ENCODE data around the gene CRYAB. TPM values are rescaled to one million over a fixed set of nuclear protein-coding genes. Genes with fewer than 3 reads are reported as not detected.

Gene CRYAB
- total RNA-seq, 2 donors from 2014 or later = 325 to 387 TPM

DNA sequence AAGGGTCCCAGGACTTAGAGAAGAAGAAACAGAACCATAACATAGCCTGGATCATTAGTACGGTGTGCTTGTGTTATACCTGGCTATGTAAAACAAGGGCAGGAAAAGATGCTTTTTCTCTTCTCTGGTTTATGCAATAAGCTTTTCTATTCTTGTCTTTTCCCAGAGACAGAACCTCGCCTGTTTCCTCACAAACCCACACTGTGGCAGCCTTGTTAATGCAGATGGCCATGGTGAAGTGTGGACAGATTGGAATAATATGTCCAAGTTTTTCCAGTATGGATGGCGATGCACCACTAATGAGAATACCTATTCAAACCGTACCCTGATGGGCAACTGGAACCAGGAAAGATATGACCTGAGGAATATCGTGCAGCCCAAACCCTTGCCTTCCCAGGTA, 29.4 kb downstream of the CRYAB start:
- no peaks in the 10 kb centered on the region for H3K36me3 ChIP-seq
- ATAC-seq (ENCODE audit: insufficient number of reproducible peaks, low FRiP score, low read depth) = no peak
- H3K4me1 ChIP-seq (ENCODE audit: control insufficient read depth in 1 of 2, low read depth in 2 of 2) = peaks cover 4 to 19% of the 10 kb centered on the region in 2 donors
- no peak for DNase-seq (ENCODE audit: low spot score)
- H3K27me3 ChIP-seq (replicated peaks; ENCODE audit: insufficient read depth) = no peaks in the 10 kb centered on the region
- TF ChIP-seq, protein P1, sequence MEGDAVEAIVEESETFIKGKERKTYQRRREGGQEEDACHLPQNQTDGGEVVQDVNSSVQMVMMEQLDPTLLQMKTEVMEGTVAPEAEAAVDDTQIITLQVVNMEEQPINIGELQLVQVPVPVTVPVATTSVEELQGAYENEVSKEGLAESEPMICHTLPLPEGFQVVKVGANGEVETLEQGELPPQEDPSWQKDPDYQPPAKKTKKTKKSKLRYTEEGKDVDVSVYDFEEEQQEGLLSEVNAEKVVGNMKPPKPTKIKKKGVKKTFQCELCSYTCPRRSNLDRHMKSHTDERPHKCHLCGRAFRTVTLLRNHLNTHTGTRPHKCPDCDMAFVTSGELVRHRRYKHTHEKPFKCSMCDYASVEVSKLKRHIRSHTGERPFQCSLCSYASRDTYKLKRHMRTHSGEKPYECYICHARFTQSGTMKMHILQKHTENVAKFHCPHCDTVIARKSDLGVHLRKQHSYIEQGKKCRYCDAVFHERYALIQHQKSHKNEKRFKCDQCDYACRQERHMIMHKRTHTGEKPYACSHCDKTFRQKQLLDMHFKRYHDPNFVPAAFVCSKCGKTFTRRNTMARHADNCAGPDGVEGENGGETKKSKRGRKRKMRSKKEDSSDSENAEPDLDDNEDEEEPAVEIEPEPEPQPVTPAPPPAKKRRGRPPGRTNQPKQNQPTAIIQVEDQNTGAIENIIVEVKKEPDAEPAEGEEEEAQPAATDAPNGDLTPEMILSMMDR (IDR thresholded peaks at IDR 0.05) = no peak
- H3K27ac ChIP-seq = no peak overlapping the region
- H3K9me3 ChIP-seq = no peaks in the 10 kb centered on the region
- no peak overlapping the region for H3K4me3 ChIP-seq

GRCh38 chr11:111879637-111879960, 32.0 kb downstream of the CRYAB start:
- H3K36me3 ChIP-seq = no peaks in the 10 kb centered on the region
- TF ChIP-seq, protein P1 (IDR thresholded peaks at IDR 0.05) = no peak
- peak overlapping the region; percentile 74 for H3K4me3 ChIP-seq
- no peak for DNase-seq (ENCODE audit: low spot score)
- H3K27me3 ChIP-seq (replicated peaks; ENCODE audit: insufficient read depth) = no peaks in the 10 kb centered on the region
- ATAC-seq (ENCODE audit: insufficient number of reproducible peaks, low FRiP score, low read depth) = no peak
- no peaks in the 10 kb centered on the region for H3K9me3 ChIP-seq
- H3K4me1 ChIP-seq (ENCODE audit: control insufficient read depth in 1 of 2, low read depth in 2 of 2) = peaks cover 4 to 19% of the 10 kb centered on the region in 2 donors
- H3K27ac ChIP-seq = peak overlapping the region; percentile 94 to 96

DNA sequence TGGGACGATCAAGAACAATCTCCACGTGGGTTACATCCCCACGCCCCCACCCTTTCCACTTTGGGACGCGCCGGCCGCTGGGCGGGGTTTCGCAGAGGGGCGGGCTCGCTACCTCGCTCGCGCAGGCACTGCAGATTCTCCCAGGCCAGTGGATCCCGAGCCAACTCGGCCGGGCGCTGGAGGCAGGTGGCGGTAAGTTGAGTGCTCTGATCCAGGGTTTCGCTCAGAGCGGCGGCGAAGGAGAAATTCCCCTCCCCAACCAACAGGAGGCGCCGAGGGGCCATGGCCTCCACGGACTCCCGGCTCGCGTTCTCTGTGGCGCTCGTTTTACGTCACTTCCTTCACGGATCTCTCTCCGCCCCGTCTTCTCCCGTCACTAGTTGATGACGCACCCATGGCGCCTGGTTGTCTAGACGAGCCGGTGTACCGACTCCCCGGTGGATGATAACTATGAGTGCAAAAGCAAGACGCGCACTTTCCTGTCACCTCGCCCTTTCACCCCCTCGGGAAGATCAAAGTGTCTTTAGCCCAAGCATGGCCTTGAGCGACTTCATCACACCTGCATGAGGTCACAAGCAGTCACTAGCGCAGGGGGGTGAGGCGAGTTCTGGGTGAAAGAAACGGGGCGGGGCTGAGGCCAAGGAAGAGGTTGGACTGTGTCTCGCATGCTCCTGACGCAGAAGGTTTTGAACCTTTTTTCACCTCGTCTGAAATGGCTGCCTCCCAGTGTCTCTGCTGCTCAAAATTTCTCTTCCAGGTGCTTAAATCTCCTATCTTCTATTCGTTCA, 32.5 kb downstream of the CRYAB start, which contains the start of the genes CFAP68 and FDXACB1:
CFAP68 (plus strand) TSS at position 693 of the 788 bp plus-strand sequence; CDS start at position 713, 20 bp downstream.
FDXACB1 (minus strand) TSS at position 317 of the 788 bp plus-strand sequence; CDS start at position 284, 33 bp downstream.
- Histone ChIP-seq H3K4me1 (ENCODE audit: control insufficient read depth in 1 of 2, low read depth in 2 of 2) (peaks cover 4 to 19% of the 10 kb centered on the region in 2 donors), H3K27ac (peak within 1 kb of the TSS; percentile 94 to 96), H3K9me3 (no peaks in the 10 kb centered on the region), H3K27me3 (replicated peaks; ENCODE audit: insufficient read depth) (no peaks in the 10 kb centered on the region), H3K4me3 (peak within 1 kb of the TSS; percentile 74), H3K36me3 (no peaks in the 10 kb centered on the region)
- peak; percentile 98 for ATAC-seq (ENCODE audit: insufficient number of reproducible peaks, low FRiP score, low read depth)
- TF ChIP-seq, protein P1 (IDR thresholded peaks at IDR 0.05) = peak; percentile 97
- peak; percentile 93 for DNase-seq (ENCODE audit: low spot score)

DNA sequence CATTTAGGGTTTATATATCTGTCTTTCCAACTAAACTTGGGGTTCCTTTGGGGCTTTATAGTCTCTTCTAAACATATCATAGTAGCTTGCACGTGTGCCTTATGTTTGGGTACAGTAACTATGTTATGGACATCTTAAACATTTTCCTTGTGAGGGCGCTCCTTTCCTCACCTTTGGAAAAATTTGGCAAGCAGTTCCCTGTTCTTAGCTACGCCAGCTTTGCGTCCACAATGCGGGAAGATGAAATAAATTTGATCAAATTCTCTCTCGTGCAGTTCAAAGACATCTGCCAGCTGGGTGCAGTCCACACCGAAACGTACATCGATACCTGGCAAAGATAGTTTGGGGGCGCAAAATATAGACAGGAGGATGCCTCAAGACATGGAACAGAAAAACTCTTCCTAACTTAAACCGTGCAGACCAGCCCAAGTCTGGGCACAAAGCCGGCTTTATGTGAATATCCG, 33.2 kb downstream of the CRYAB start:
- ATAC-seq (ENCODE audit: insufficient number of reproducible peaks, low FRiP score, low read depth) = no peak
- Histone ChIP-seq H3K9me3 (no peaks in the 10 kb centered on the region), H3K4me3 (peak overlapping the region; percentile 74), H3K36me3 (no peaks in the 10 kb centered on the region), H3K27me3 (replicated peaks; ENCODE audit: insufficient read depth) (no peaks in the 10 kb centered on the region), H3K27ac (peak overlapping the region; percentile 94 to 96), H3K4me1 (ENCODE audit: control insufficient read depth in 1 of 2, low read depth in 2 of 2) (peaks cover 4 to 19% of the 10 kb centered on the region in 2 donors)
- TF ChIP-seq, protein P1 (IDR thresholded peaks at IDR 0.05) = no peak
- DNase-seq (ENCODE audit: low spot score) = no peak

DNA sequence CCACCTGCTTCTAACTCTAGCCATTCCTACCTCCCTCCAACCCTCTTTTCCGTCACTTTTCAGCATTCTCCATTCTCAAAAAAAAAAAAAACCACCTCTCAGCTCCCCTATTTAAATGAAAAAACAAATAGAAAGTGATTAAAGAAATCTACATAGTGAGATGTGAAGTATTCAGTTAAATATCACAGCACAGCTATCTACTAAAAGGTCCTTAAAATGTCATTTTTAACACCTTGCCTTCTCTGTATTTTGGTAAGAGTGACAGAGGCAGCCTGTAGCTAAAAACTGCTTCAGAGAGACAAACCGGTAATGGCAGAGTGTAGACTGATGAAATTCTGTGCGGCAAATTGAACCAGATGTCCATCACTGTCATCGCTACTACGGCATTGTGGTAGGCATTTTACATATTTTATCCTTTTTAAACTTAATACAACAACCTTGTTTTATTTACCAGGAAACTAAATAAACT, 39.8 kb downstream of the CRYAB start:
- Histone ChIP-seq H3K27ac (peak overlapping the region; percentile 87), H3K36me3 (peaks cover 8% of the 10 kb centered on the region), H3K9me3 (no peaks in the 10 kb centered on the region), H3K4me1 (ENCODE audit: control insufficient read depth in 1 of 2, low read depth in 2 of 2) (peaks cover 0 to 22% of the 10 kb centered on the region in 2 donors), H3K27me3 (replicated peaks; ENCODE audit: insufficient read depth) (no peaks in the 10 kb centered on the region), H3K4me3 (peak overlapping the region; percentile 90)
- DNase-seq (ENCODE audit: low spot score) = no peak
- TF ChIP-seq, protein P1 (IDR thresholded peaks at IDR 0.05) = no peak
- no peak for ATAC-seq (ENCODE audit: insufficient number of reproducible peaks, low FRiP score, low read depth)

Data from thoracic aorta (tissue), 2 donors.